Panc1 (cell line): ENCODE measurements around the gene CCBE1. TPM values are rescaled to one million over a fixed set of nuclear protein-coding genes. Genes with fewer than 3 reads are reported as not detected.

Experiments used
- ATAC-seq: fragments of 200-7000 bp; cut with Tn5 transposase; 2 replicates; pipeline ENCODE4 v1.9.1; 2020; ENCODE audit warnings: mild to moderate bottlenecking, moderate library complexity
- BruUV-seq: library from RNA; stranded (reverse); fragments of 400-500 nt; replicated peaks from 2 replicates; lab custom pipeline; 2021; lab: Mats Ljungman, UMichigan
- CTCF ChIA-PET: fragments of 300-600 bp; sonication (Branson Sonifier 250); formaldehyde crosslinking; loops from one replicate; lab custom pipeline; 2022; ENCODE audit warnings: antibody characterized with exemption; lab: Charles Lee
- POLR2A ChIA-PET: fragments of 300-600 bp; sonication (Branson Sonifier 250); formaldehyde crosslinking; loops from one replicate; lab custom pipeline; 2022; ENCODE audit warnings: antibody characterized with exemption; lab: Charles Lee
- DNase-seq: peaks from one replicate; pipeline ENCODE4 v3.0.0-alpha.2; 2010; ENCODE audit warnings: low read depth, low spot score
- H3K27ac ChIP-seq: 2 replicates; pipeline ENCODE4 v1.5.1; 2011; ENCODE audit warnings: mild to moderate bottlenecking, low read length, inconsistent platforms
- H3K27me3 ChIP-seq: fragments of 200-500 bp; sonication (Bioruptor generic); 2 replicates; pipeline ENCODE4 v1.6.0; 2014; ENCODE audit warnings: low read length, inconsistent platforms; ENCODE audit not compliant: control insufficient read depth, insufficient read depth
- H3K36me3 ChIP-seq: fragments of 200-500 bp; sonication (Bioruptor generic); 2 replicates; pipeline ENCODE4 v1.5.1; 2014; ENCODE audit warnings: inconsistent platforms, mild to moderate bottlenecking, low read length, moderate library complexity; ENCODE audit not compliant: control insufficient read depth, insufficient read depth
- H3K4me1 ChIP-seq: 2 replicates; pipeline ENCODE4 v1.5.1; 2011; ENCODE audit warnings: inconsistent platforms, mild to moderate bottlenecking, low read length, moderate library complexity; ENCODE audit not compliant: control insufficient read depth, insufficient read depth
- H3K4me3 ChIP-seq, 2 experiments: 2 replicates each; pipeline ENCODE4 v1.5.1; 2011 to 2012; ENCODE audit warnings: low read depth in 2 of 2, low read length in 2 of 2, mild to moderate bottlenecking in 2 of 2, inconsistent platforms in 1 of 2, moderate library complexity in 1 of 2
- H3K9me3 ChIP-seq: fragments of 200-500 bp; sonication (Bioruptor generic); 2 replicates; pipeline ENCODE4 v1.5.1; 2014; ENCODE audit warnings: low read depth, mild to moderate bottlenecking, inconsistent platforms, low read length, moderate library complexity; ENCODE audit not compliant: control insufficient read depth, insufficient read depth
- POLR2AphosphoS5 ChIP-seq: IDR thresholded peaks from 2 replicates; pipeline ENCODE4 v1.6.1; 2012; ENCODE audit warnings: mild to moderate bottlenecking, low read depth, low read length, moderate library complexity
- SIN3A ChIP-seq: IDR thresholded peaks from 2 replicates; pipeline ENCODE4 v1.6.1; 2012; ENCODE audit warnings: low read depth, mild to moderate bottlenecking, low read length, moderate library complexity, borderline replicate concordance; ENCODE audit not compliant: insufficient read depth
- TCF7L2 ChIP-seq: IDR thresholded peaks from 2 replicates; pipeline ENCODE4 v1.6.1; 2011; ENCODE audit warnings: mild to moderate bottlenecking, low read depth, low read length, inconsistent platforms
- in situ Hi-C: cut with HindIII; loops from 2 replicates; pipeline ENCODE4 v1.10.0; 2016; ENCODE audit warnings: low sequenced_read_pairs, low pct_unique_long_range_greater_than_20kb
- intact Hi-C: fragments of 100-400 bp; cut with micrococcal nuclease; formaldehyde crosslinking; loops from one replicate; pipeline ENCODE4 v1.10.0; 2022; ENCODE audit not compliant: unreplicated experiment
- total RNA-seq: library from RNA; stranded (reverse); gene quantifications from one replicate; pipeline ENCODE4 v1.2.1, GENCODE V29; 2021; ENCODE audit not compliant: unreplicated experiment
- TF ChIP-seq, protein P1 (sequence below): fragments of 450-650 bp; IDR thresholded peaks from 2 replicates; pipeline ENCODE4 v1.5.1; 2017; ENCODE audit warnings: mild to moderate bottlenecking
- TF ChIP-seq, protein P2 (sequence below), 2 experiments: IDR thresholded peaks; 2 replicates each; pipeline ENCODE4 v1.6.1; 2011 to 2012; ENCODE audit warnings: low read depth in 2 of 2, control low read depth in 1 of 2, low read length in 1 of 2, mild to moderate bottlenecking in 1 of 2, moderate library complexity in 1 of 2; ENCODE audit not compliant: insufficient read depth in 1 of 2

CCBE1 gene
- total RNA-seq, 1 experiment from 2014 or later = 0.13 TPM

DNA sequence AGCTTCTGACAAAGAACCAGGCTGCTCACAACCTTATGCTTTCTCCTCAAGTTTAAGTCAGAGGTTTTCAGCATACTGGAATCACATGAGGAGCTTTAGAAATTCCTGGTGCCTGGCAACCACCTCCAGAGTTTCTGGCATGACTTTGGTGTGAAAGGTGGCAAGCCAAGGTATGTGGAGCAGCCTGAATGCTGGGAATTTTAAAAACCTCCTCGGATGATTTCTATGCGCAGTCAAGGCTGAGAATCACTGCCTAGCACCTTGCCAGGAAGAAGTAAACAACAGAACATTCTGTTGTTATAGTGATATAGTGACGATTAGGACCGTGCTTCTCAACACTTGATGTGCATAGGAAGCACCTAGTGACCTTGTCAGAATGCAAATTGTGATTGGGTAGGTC, 11.7 kb downstream of the CCBE1 start:
- DNase-seq (no peak), ATAC-seq (no peak)
- POLR2A ChIA-PET = no interaction called here
- Histone ChIP-seq H3K4me1 (no peaks in the 10 kb centered on the region), H3K9me3 (no peaks in the 10 kb centered on the region), H3K27me3 (no peaks in the 10 kb centered on the region), H3K36me3 (no peaks in the 10 kb centered on the region), H3K4me3 (no peak overlapping the region), H3K27ac (no peak overlapping the region)
- in situ Hi-C loops (no loop called here), intact Hi-C loops (no loop called here)
- TF ChIP-seq, protein P1, sequence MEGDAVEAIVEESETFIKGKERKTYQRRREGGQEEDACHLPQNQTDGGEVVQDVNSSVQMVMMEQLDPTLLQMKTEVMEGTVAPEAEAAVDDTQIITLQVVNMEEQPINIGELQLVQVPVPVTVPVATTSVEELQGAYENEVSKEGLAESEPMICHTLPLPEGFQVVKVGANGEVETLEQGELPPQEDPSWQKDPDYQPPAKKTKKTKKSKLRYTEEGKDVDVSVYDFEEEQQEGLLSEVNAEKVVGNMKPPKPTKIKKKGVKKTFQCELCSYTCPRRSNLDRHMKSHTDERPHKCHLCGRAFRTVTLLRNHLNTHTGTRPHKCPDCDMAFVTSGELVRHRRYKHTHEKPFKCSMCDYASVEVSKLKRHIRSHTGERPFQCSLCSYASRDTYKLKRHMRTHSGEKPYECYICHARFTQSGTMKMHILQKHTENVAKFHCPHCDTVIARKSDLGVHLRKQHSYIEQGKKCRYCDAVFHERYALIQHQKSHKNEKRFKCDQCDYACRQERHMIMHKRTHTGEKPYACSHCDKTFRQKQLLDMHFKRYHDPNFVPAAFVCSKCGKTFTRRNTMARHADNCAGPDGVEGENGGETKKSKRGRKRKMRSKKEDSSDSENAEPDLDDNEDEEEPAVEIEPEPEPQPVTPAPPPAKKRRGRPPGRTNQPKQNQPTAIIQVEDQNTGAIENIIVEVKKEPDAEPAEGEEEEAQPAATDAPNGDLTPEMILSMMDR = no peak
- TF ChIP-seq SIN3A (no peak), POLR2AphosphoS5 (no peak), TCF7L2 (no peak)
- TF ChIP-seq, protein P2, sequence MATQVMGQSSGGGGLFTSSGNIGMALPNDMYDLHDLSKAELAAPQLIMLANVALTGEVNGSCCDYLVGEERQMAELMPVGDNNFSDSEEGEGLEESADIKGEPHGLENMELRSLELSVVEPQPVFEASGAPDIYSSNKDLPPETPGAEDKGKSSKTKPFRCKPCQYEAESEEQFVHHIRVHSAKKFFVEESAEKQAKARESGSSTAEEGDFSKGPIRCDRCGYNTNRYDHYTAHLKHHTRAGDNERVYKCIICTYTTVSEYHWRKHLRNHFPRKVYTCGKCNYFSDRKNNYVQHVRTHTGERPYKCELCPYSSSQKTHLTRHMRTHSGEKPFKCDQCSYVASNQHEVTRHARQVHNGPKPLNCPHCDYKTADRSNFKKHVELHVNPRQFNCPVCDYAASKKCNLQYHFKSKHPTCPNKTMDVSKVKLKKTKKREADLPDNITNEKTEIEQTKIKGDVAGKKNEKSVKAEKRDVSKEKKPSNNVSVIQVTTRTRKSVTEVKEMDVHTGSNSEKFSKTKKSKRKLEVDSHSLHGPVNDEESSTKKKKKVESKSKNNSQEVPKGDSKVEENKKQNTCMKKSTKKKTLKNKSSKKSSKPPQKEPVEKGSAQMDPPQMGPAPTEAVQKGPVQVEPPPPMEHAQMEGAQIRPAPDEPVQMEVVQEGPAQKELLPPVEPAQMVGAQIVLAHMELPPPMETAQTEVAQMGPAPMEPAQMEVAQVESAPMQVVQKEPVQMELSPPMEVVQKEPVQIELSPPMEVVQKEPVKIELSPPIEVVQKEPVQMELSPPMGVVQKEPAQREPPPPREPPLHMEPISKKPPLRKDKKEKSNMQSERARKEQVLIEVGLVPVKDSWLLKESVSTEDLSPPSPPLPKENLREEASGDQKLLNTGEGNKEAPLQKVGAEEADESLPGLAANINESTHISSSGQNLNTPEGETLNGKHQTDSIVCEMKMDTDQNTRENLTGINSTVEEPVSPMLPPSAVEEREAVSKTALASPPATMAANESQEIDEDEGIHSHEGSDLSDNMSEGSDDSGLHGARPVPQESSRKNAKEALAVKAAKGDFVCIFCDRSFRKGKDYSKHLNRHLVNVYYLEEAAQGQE (IDR thresholded peaks at IDR 0.05; ENCODE audit: insufficient read depth in 1 of 2, low read depth in 2 of 2, low read length in 1 of 2) = no peak
- CTCF ChIA-PET = no interaction called here
- BruUV-seq = no TSS peak

DNA sequence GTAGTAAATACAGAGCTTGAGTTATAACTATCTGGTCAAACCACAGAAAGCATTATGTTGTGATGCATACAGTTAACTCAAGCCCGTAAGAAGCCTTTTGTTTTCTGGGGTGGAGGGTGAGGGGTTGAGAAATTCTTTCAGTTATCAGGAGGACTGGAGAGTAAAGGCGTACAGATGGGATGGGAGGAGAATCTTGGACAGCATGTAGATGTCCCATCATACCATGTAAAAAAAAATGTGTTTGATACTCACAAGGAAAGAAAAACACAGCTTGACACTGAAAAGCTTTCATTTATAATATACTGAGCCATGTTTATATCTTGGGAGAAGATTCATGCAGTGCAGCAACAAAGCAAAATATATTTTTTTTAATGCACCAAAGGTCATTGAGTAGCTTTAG, 12.4 kb downstream of the CCBE1 start:
- no peaks in the 10 kb centered on the region for H3K36me3 ChIP-seq
- no peak overlapping the region for H3K4me3 ChIP-seq
- DNase-seq = no peak
- no peaks in the 10 kb centered on the region for H3K4me1 ChIP-seq
- no peaks in the 10 kb centered on the region for H3K9me3 ChIP-seq
- intact Hi-C loops (no loop called here), in situ Hi-C loops (no loop called here)
- H3K27ac ChIP-seq = no peak overlapping the region
- no TSS peak for BruUV-seq
- ChIA-PET POLR2A (no interaction called here), CTCF (interaction anchor here (0.6 kb wide), 1 partner anchor 165 kb away, joined by 3 read pairs; no protein-coding TSS in a partner anchor)
- H3K27me3 ChIP-seq = no peaks in the 10 kb centered on the region
- no peak for TF ChIP-seq POLR2AphosphoS5
- no peak for TF ChIP-seq TCF7L2
- TF ChIP-seq, protein P2 (IDR thresholded peaks at IDR 0.05; ENCODE audit: insufficient read depth in 1 of 2, low read depth in 2 of 2, low read length in 1 of 2) = no peak
- no peak for TF ChIP-seq SIN3A
- TF ChIP-seq, protein P1 = no peak
- ATAC-seq = no peak
